Measurements from ENCODE around the gene CIZ1. TPM values are rescaled to one million over a fixed set of nuclear protein-coding genes. Genes with fewer than 3 reads are reported as not detected.

The CIZ1 gene
- total and polyA plus RNA-seq, 9 of the 15 experiments (the other 6 are each of a cell fraction or from before 2014, with no cell fraction given), result 6.6 to 329 (median 87.8) TPM

GRCh38 chr9:128203024-128203706 is 11.8 kb upstream of the CIZ1 start, which contains the start of gene DNM1 (continued):
- TF ChIP-seq ATF3 (IDR thresholded peaks at IDR 0.05) (no peak), ATF3 (CRISPR knock-in tag; conservative IDR thresholded peaks at IDR 0.05) (peak; percentile 73; the same call in 1 of the 2 replicates), ZNF785 (CRISPR knock-in tag; IDR thresholded peaks at IDR 0.05) (no peak), NUFIP1 (IDR thresholded peaks at IDR 0.05; ENCODE audit: partially characterized antibody) (no peak), TBP (optimal IDR thresholded peaks at IDR 0.05; ENCODE audit: low read depth, low read length) (peak; percentile 80), PHF20 (IDR thresholded peaks at IDR 0.05; ENCODE audit: partially characterized antibody) (no peak), NEUROD1 (IDR thresholded peaks at IDR 0.05; ENCODE audit: borderline replicate concordance, low read depth, low read length, partially characterized antibody) (peak; percentile 62), DMBX1 (CRISPR knock-in tag; IDR thresholded peaks at IDR 0.05; ENCODE audit: borderline replicate concordance) (peak; percentile 90), NFE2L1 (tag; IDR thresholded peaks at IDR 0.05; ENCODE audit: borderline replicate concordance, low read depth) (no peak), DPF2 (IDR thresholded peaks at IDR 0.05) (no peak), ZNF23 (CRISPR knock-in tag; IDR thresholded peaks at IDR 0.05) (no peak), ZC3H11A (IDR thresholded peaks at IDR 0.05; ENCODE audit: low read depth, low read length) (no peak), NFIX (CRISPR knock-in tag; IDR thresholded peaks at IDR 0.05; ENCODE audit: low read depth) (no peak), SMAD1 (IDR thresholded peaks at IDR 0.05; ENCODE audit: low read depth, low read length, partially characterized antibody) (no peak), FIP1L1 (IDR thresholded peaks at IDR 0.05; ENCODE audit: low read depth, low read length, poor library complexity, severe bottlenecking) (peak; percentile 55), TAF9B (IDR thresholded peaks at IDR 0.05; ENCODE audit: partially characterized antibody) (no peak), ZZZ3 (IDR thresholded peaks at IDR 0.05) (no peak), ZFPM2 (CRISPR knock-in tag; IDR thresholded peaks at IDR 0.05) (peak; percentile 91)
- TF ChIP-seq, protein P1, sequence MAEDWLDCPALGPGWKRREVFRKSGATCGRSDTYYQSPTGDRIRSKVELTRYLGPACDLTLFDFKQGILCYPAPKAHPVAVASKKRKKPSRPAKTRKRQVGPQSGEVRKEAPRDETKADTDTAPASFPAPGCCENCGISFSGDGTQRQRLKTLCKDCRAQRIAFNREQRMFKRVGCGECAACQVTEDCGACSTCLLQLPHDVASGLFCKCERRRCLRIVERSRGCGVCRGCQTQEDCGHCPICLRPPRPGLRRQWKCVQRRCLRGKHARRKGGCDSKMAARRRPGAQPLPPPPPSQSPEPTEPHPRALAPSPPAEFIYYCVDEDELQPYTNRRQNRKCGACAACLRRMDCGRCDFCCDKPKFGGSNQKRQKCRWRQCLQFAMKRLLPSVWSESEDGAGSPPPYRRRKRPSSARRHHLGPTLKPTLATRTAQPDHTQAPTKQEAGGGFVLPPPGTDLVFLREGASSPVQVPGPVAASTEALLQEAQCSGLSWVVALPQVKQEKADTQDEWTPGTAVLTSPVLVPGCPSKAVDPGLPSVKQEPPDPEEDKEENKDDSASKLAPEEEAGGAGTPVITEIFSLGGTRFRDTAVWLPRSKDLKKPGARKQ (CRISPR knock-in tag; IDR thresholded peaks at IDR 0.05), result no peak
- TF ChIP-seq, protein P2, sequence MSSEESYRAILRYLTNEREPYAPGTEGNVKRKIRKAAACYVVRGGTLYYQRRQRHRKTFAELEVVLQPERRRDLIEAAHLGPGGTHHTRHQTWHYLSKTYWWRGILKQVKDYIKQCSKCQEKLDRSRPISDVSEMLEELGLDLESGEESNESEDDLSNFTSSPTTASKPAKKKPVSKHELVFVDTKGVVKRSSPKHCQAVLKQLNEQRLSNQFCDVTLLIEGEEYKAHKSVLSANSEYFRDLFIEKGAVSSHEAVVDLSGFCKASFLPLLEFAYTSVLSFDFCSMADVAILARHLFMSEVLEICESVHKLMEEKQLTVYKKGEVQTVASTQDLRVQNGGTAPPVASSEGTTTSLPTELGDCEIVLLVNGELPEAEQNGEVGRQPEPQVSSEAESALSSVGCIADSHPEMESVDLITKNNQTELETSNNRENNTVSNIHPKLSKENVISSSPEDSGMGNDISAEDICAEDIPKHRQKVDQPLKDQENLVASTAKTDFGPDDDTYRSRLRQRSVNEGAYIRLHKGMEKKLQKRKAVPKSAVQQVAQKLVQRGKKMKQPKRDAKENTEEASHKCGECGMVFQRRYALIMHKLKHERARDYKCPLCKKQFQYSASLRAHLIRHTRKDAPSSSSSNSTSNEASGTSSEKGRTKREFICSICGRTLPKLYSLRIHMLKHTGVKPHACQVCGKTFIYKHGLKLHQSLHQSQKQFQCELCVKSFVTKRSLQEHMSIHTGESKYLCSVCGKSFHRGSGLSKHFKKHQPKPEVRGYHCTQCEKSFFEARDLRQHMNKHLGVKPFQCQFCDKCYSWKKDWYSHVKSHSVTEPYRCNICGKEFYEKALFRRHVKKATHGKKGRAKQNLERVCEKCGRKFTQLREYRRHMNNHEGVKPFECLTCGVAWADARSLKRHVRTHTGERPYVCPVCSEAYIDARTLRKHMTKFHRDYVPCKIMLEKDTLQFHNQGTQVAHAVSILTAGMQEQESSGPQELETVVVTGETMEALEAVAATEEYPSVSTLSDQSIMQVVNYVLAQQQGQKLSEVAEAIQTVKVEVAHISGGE (CRISPR knock-in tag; IDR thresholded peaks at IDR 0.05), result no peak
- TF ChIP-seq, protein P3, sequence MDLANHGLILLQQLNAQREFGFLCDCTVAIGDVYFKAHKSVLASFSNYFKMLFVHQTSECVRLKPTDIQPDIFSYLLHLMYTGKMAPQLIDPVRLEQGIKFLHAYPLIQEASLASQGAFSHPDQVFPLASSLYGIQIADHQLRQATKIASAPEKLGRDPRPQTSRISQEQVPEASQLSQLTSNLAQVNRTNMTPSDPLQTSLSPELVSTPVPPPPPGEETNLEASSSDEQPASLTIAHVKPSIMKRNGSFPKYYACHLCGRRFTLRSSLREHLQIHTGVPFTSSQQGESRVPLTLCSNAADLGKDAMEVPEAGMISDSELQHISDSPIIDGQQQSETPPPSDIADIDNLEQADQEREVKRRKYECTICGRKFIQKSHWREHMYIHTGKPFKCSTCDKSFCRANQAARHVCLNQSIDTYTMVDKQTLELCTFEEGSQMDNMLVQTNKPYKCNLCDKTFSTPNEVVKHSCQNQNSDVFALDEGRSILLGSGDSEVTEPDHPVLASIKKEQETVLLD (IDR thresholded peaks at IDR 0.05), result peak; percentile 86; the same call in 1 of the 2 replicates

Measured in K562 (cell line).